ENCODE measurements around the gene SLFN12. TPM values are rescaled to one million over a fixed set of nuclear protein-coding genes. Genes with fewer than 3 reads are reported as not detected.
"Not testable (repeated sequence)": the region's sequence is repeated elsewhere in the genome, so short reads cannot be mapped to it uniquely, and the experiment has no call there.

Gene SLFN12
- total RNA-seq, 1 experiment from 2014 or later: 13.9 TPM

- DNase-seq (ENCODE audit: low read depth): no peak
Measured at GRCh38 chr17:35414247-35414646, 18.1 kb downstream of the SLFN12 start.

GRCh38 chr17:35407531-35407930 is 24.8 kb downstream of the SLFN12 start:
- DNase-seq (ENCODE audit: low read depth): no peak

- DNase-seq (ENCODE audit: low read depth): no peak
Measured at GRCh38 chr17:35406568-35406967, 25.7 kb downstream of the SLFN12 start.

GRCh38 chr17:35404360-35404759 is 27.9 kb downstream of the SLFN12 start:
- no peak for DNase-seq (ENCODE audit: low read depth)

GRCh38 chr17:35393783-35394182 is 38.5 kb downstream of the SLFN12 start:
- DNase-seq (ENCODE audit: low read depth): not testable (repeated sequence)

- DNase-seq (ENCODE audit: low read depth): no peak
Measured at GRCh38 chr17:35390663-35391062, 41.6 kb downstream of the SLFN12 start.

- DNase-seq (ENCODE audit: low read depth): no peak
Measured at GRCh38 chr17:35390156-35390555, 42.1 kb downstream of the SLFN12 start.

- DNase-seq (ENCODE audit: low read depth): no peak
Measured at GRCh38 chr17:35387496-35387895, 44.8 kb downstream of the SLFN12 start.

- DNase-seq (ENCODE audit: low read depth): no peak
Measured at GRCh38 chr17:35377706-35378105, 54.6 kb downstream of the SLFN12 start.

GRCh38 chr17:35377068-35377467 is 55.2 kb downstream of the SLFN12 start:
- no peak for DNase-seq (ENCODE audit: low read depth)

GRCh38 chr17:35376245-35376644 is 56.1 kb downstream of the SLFN12 start:
- DNase-seq (ENCODE audit: low read depth): peak; percentile 10

- DNase-seq (ENCODE audit: low read depth): no peak
Measured at GRCh38 chr17:35374766-35375344, 57.4 kb downstream of the SLFN12 start.

- peak; percentile 61 for DNase-seq (ENCODE audit: low read depth)
Measured at GRCh38 chr17:35373984-35374765, 58.1 kb downstream of the SLFN12 start.

- DNase-seq (ENCODE audit: low read depth): peak; percentile 92
Measured at GRCh38 chr17:35373534-35373983, 58.7 kb downstream of the SLFN12 start, which contains the start of gene SLFN11. TSS of gene SLFN11 (minus strand) at chr17:35373621. CDS start at chr17:35363807, 9,814 bp downstream.

- DNase-seq (ENCODE audit: low read depth): peak; percentile 25
Measured at GRCh38 chr17:35372846-35373533, 59.3 kb downstream of the SLFN12 start.

GRCh38 chr17:35371934-35372333 is 60.4 kb downstream of the SLFN12 start:
- DNase-seq (ENCODE audit: low read depth): no peak

GRCh38 chr17:35368081-35368830 is 64.0 kb downstream of the SLFN12 start:
- peak; percentile 18 for DNase-seq (ENCODE audit: low read depth)

- no peak for DNase-seq (ENCODE audit: low read depth)
Measured at GRCh38 chr17:35361027-35361426, 71.3 kb downstream of the SLFN12 start.
